ENCODE data around the gene MLST8.

The MLST8 gene

DNA sequence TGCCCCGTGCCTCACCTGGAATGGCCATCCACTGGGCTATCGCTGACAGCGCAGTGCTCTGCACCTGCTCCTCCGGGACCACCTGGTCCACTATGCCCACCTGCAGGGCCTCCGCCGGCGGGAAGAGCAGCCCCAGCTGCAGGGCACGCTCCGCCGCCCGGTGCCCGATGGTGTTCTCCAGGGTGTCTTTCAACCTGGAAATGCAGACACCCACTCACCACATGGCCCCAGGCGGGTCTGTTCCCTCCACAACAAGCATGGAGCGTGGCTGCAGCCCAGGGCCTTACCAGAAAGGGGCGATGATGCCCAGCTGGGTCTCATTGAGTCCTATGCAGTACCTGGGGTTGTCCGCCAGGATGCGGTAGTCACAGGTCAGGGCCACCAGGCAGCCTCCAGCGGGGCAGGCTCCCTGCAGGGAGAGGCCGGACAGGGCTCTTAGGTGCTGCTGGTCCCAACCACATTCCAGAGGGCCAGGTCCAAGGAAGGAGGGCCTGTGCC, 37.8 kb downstream of the MLST8 start:
- peaks cover 5% of the 10 kb centered on the region for H3K27me3 ChIP-seq (ENCODE audit: insufficient read depth, low read length)
- no peaks in the 10 kb centered on the region for H3K4me1 ChIP-seq (ENCODE audit: insufficient read depth, low read length)
- 94% methylated on average over 19 of the region's 19 CpGs for WGBS
- no peak overlapping the region for H3K4me3 ChIP-seq (ENCODE audit: low read length)
- H3K9me3 ChIP-seq (ENCODE audit: insufficient read depth, low read depth, low read length), result no peaks in the 10 kb centered on the region
- H3K9ac ChIP-seq (ENCODE audit: low read depth, low read length), result no peak overlapping the region
- no peak overlapping the region for H3K27ac ChIP-seq (ENCODE audit: low read depth, low read length)
- H3K36me3 ChIP-seq (ENCODE audit: insufficient read depth, low read length), result peaks cover 48% of the 10 kb centered on the region

DNA sequence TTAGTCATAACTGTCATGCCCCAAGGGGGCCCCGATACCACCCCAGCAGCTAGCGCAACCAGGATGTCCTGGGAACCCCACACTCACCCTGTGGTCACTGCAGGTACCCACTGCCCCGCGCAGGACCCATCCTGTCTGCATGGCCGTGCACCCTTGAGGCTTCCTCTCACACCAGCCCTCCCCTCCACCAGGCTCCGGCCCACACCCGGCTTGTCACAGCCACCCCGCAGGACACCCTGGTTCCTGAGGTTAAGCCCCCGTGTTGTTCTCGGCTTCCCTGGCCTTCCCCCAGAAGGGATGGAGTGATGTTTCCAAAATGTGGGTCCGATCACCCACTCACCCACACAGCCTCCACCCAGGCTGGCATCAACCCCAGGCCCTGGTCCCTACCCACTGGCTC, 38.5 kb downstream of the MLST8 start:
- Histone ChIP-seq H3K27me3 (ENCODE audit: insufficient read depth, low read length) (no peaks in the 10 kb centered on the region), H3K9me3 (ENCODE audit: insufficient read depth, low read depth, low read length) (no peaks in the 10 kb centered on the region), H3K4me1 (ENCODE audit: insufficient read depth, low read length) (no peaks in the 10 kb centered on the region), H3K36me3 (ENCODE audit: insufficient read depth, low read length) (peaks cover 53% of the 10 kb centered on the region), H3K9ac (ENCODE audit: low read depth, low read length) (no peak overlapping the region), H3K27ac (ENCODE audit: low read depth, low read length) (no peak overlapping the region), H3K4me3 (ENCODE audit: low read length) (no peak overlapping the region)
- 96% methylated on average over 11 of the region's 11 CpGs for WGBS

DNA sequence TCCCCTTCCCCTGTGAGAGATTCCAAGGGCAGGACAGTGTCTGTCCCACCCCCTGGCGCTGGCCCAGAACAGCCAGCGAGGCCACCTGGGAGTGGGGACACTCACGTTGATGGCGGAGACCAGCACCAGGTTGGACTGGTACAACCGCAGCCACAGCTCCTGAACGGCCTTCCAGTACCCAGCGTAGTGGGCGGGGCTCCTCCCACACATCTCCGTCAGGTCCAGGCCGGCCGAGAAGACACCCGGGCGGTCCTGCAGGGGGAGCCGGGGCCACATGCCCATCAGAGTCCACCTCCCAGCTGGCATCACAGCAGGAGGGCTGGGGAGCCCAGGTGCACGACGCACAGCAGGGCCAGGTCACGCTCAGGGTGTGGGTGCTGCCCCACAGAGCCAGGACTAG, 39.0 kb downstream of the MLST8 start:
- H3K4me3 ChIP-seq (ENCODE audit: low read length), result no peak overlapping the region
- H3K27me3 ChIP-seq (ENCODE audit: insufficient read depth, low read length), result no peaks in the 10 kb centered on the region
- H3K9me3 ChIP-seq (ENCODE audit: insufficient read depth, low read depth, low read length), result no peaks in the 10 kb centered on the region
- H3K27ac ChIP-seq (ENCODE audit: low read depth, low read length), result no peak overlapping the region
- 89% methylated on average over 17 of the region's 17 CpGs for WGBS
- no peaks in the 10 kb centered on the region for H3K4me1 ChIP-seq (ENCODE audit: insufficient read depth, low read length)
- H3K9ac ChIP-seq (ENCODE audit: low read depth, low read length), result no peak overlapping the region
- peaks cover 56% of the 10 kb centered on the region for H3K36me3 ChIP-seq (ENCODE audit: insufficient read depth, low read length)

DNA sequence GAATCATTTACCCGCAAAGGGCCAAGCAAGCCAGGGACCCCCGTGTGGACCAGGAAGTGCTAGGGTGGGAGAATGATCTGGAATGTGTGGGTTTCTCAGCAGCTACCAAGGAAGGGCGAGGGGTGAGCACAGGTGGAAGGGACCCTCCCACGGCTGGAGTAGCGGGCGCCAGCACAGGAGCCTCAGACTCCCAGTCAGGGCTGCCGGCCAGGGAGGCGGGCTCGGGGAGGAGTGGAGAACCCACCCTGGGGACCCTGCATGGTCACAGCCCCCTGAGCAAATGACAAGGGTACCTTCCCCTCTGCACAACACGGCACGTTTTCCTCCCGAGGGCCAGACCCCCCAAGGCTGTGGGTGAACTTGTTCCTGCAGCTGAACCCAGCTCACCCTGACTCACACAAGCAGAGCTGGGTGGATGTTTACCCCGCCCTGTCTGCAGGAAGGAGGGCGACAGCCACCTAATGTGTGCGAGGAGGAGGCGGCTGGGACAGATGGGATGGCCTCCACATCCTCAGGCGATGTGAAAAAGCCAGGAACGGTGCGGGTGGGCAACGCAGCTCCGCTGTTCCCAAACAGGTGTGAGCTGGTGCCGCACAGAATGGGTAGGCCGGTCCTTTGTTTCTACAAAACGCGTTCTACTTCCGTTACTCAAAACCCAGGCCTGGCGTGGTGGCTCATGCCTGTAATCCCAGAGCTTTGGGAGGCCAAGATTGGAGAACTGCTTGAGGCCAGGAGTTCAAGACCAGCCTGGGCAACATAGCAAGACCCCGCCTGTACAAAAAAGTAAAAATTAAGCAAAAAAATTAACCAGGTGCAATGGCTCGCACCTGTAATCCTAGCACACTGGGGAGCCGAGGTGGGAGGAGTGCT, 39.9 kb downstream of the MLST8 start:
- Histone ChIP-seq H3K36me3 (ENCODE audit: insufficient read depth, low read length) (peaks cover 57% of the 10 kb centered on the region), H3K27me3 (ENCODE audit: insufficient read depth, low read length) (no peaks in the 10 kb centered on the region), H3K4me1 (ENCODE audit: insufficient read depth, low read length) (no peaks in the 10 kb centered on the region), H3K4me3 (ENCODE audit: low read length) (no peak overlapping the region), H3K9me3 (ENCODE audit: insufficient read depth, low read depth, low read length) (no peaks in the 10 kb centered on the region), H3K27ac (ENCODE audit: low read depth, low read length) (no peak overlapping the region), H3K9ac (ENCODE audit: low read depth, low read length) (no peak overlapping the region)
- 96% methylated on average over 30 of the region's 30 CpGs for WGBS

DNA sequence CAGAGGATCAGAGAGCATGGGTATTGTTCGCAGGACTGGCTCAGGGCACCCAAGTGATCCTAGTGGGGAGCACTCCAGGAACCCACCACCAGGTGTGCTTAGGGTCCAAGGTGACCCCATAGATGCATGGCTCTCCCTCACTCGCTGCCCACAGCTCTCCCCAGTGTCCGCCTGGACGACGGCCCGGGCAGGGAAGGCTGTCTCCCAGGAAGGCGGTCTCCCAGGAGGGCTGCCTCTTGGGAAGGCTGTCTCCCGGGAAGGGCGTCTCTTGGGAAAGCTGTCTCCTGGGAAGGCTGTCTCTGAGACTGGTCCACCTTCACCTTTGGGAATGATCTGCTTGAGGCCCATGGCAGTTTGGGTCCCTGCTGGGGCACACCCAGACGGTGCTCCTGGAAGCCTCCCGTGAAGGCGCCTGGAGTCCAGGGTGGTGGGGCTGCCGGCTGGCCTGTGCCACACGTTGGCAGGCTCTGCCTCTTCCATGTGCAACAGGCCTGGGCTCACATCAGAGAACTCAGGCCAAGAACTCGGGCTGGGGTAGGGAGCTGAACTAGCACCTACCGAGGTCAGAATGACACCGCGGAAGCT, 41.1 kb downstream of the MLST8 start:
- H3K9me3 ChIP-seq (ENCODE audit: insufficient read depth, low read depth, low read length), result no peaks in the 10 kb centered on the region
- no peaks in the 10 kb centered on the region for H3K4me1 ChIP-seq (ENCODE audit: insufficient read depth, low read length)
- H3K9ac ChIP-seq (ENCODE audit: low read depth, low read length), result no peak overlapping the region
- no peaks in the 10 kb centered on the region for H3K27me3 ChIP-seq (ENCODE audit: insufficient read depth, low read length)
- H3K4me3 ChIP-seq (ENCODE audit: low read length), result no peak overlapping the region
- no peak overlapping the region for H3K27ac ChIP-seq (ENCODE audit: low read depth, low read length)
- H3K36me3 ChIP-seq (ENCODE audit: insufficient read depth, low read length), result peaks cover 57% of the 10 kb centered on the region
- 96% methylated on average over 18 of the region's 18 CpGs for WGBS

DNA sequence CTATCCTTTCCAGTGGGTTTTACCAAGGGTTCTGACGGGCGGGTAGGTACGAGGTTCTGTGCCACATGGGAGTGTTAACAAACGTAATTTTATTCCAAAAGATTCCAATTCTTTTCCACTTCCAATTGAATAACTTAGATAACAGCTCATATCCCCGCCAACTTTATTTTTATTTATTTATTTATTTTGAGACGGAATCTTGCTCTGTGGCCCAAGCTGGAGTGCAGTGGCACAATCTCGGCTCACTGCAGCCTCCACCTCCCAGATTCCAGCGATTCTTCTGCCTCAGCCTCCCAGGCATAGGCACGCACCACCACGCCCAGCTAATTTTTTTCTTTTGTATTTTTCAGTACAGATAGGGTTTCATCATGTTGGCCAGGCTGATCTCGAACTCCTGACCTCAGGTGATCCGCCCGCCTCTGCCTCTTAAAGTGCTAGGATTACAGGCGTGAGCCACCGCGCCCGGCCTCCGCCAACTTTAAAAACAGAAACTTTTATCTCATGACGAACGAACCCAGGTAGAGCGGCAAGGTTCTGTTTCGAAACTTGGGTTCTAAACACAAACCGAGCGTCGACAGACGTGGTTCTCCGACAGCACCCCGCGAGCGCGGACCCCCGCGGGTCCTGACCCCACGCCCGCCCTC, 45.5 kb downstream of the MLST8 start:
- peak overlapping the region; percentile 96 for H3K4me3 ChIP-seq (ENCODE audit: low read length)
- H3K9me3 ChIP-seq (ENCODE audit: insufficient read depth, low read depth, low read length), result no peaks in the 10 kb centered on the region
- peaks cover 55% of the 10 kb centered on the region for H3K36me3 ChIP-seq (ENCODE audit: insufficient read depth, low read length)
- H3K27me3 ChIP-seq (ENCODE audit: insufficient read depth, low read length), result no peaks in the 10 kb centered on the region
- H3K9ac ChIP-seq (ENCODE audit: low read depth, low read length), result peak overlapping the region; percentile 98
- peaks cover 7% of the 10 kb centered on the region; the same call in 1 of the 2 replicates for H3K4me1 ChIP-seq (ENCODE audit: insufficient read depth, low read length)
- 6% methylated on average over 34 of the region's 35 CpGs for WGBS
- H3K27ac ChIP-seq (ENCODE audit: low read depth, low read length), result peak overlapping the region; percentile 97

DNA sequence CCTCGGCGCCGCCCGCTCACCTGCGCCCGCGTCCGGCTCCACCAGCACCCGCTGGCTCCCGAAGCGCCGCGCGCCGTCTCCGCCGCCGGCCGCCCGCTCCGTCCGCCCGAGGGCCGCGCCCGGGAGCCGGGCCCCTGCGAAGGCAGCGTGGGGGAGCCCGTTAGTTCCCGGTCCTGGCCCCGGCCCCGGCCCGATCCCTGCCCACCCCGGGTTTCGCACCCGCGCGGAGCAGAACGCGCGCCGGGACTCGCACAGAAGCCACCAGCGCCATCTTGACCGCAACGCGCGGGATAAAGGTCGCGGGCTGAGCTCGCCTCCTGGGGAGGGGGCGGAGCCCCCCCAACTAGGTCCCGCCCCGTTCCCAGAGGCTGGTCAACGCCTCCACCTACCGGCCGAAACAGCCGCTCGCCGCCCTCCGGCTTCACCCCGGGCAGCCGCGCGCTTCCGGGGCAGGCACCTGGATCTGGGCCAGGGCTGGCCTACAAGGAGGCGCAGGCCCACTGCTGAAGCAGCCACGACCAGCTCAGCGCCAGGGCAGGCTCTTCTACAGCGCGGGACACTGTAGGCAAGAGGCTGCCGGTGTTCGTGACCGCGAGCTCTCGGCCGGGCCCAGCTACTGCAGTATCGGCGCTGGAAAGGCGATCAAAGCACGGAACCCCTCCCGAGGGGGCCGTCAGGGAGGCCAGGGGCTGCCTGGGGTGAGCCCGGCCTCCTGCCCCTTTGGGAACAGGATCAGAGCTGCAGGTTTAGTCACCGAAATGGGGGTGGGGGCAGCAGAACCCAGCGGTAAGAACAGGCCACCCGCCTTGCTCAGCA, 46.2 kb downstream of the MLST8 start, which contains the start of gene ECI1:
ECI1 (minus strand) TSS at position 292 of the 816 bp plus-strand sequence; CDS start at position 271, 21 bp downstream.
- Histone ChIP-seq H3K9ac (ENCODE audit: low read depth, low read length) (peak within 1 kb of the TSS; percentile 98), H3K36me3 (ENCODE audit: insufficient read depth, low read length) (peaks cover 55% of the 10 kb centered on the region), H3K9me3 (ENCODE audit: insufficient read depth, low read depth, low read length) (no peaks in the 10 kb centered on the region), H3K27ac (ENCODE audit: low read depth, low read length) (peak within 1 kb of the TSS; percentile 97), H3K4me1 (ENCODE audit: insufficient read depth, low read length) (peaks cover 7% of the 10 kb centered on the region; the same call in 1 of the 2 replicates), H3K27me3 (ENCODE audit: insufficient read depth, low read length) (no peaks in the 10 kb centered on the region), H3K4me3 (ENCODE audit: low read length) (peak within 1 kb of the TSS; percentile 96)
- WGBS, result 3% methylated on average over 88 of the region's 88 CpGs

DNA sequence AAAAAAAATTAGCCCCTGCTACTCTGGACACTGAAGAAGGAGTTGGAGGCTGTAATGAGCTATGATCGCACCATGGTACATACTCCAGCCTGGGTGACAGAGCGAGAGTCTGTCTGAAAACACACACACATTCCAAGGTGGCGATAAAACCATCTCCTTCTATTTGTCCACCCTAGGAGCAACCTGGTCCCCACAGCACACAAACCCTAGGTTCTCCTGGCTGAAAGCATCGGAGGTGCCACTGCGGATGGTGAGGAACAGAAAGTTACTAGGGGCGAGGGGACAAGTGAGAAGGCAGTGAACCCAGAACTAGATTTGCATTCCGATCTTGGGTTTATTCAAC, 47.5 kb downstream of the MLST8 start:
- 97% methylated on average over 7 of the region's 7 CpGs for WGBS
- Histone ChIP-seq H3K9ac (ENCODE audit: low read depth, low read length) (no peak overlapping the region), H3K4me3 (ENCODE audit: low read length) (no peak overlapping the region), H3K27ac (ENCODE audit: low read depth, low read length) (no peak overlapping the region), H3K4me1 (ENCODE audit: insufficient read depth, low read length) (peaks cover 7% of the 10 kb centered on the region; the same call in 1 of the 2 replicates), H3K9me3 (ENCODE audit: insufficient read depth, low read depth, low read length) (no peaks in the 10 kb centered on the region), H3K36me3 (ENCODE audit: insufficient read depth, low read length) (peaks cover 61% of the 10 kb centered on the region), H3K27me3 (ENCODE audit: insufficient read depth, low read length) (no peaks in the 10 kb centered on the region)

DNA sequence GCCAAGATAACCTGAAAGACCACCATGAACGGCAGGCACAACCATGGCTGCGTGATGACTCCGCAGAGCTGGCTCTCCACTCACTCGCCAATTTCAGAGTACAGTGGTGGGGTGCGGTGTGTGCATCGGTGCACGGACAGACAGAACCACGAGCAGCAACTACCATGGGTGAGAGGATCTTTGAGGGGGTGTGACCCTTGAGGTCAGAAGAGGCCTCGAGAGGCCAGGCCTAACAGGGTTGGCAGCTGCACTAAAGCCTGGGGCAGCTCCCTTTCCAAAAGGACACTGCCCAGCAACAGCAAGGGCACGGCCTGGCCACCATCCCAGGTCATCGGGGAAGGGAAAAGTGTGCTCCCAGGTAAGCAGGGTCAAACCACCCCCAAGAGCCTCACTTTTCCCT, 48.0 kb downstream of the MLST8 start:
- Histone ChIP-seq H3K27ac (ENCODE audit: low read depth, low read length) (no peak overlapping the region), H3K36me3 (ENCODE audit: insufficient read depth, low read length) (peaks cover 66% of the 10 kb centered on the region), H3K27me3 (ENCODE audit: insufficient read depth, low read length) (no peaks in the 10 kb centered on the region), H3K9ac (ENCODE audit: low read depth, low read length) (no peak overlapping the region), H3K4me1 (ENCODE audit: insufficient read depth, low read length) (peaks cover 7% of the 10 kb centered on the region; the same call in 1 of the 2 replicates), H3K9me3 (ENCODE audit: insufficient read depth, low read depth, low read length) (no peaks in the 10 kb centered on the region), H3K4me3 (ENCODE audit: low read length) (no peak overlapping the region)
- WGBS, result 97% methylated on average over 11 of the region's 11 CpGs

DNA sequence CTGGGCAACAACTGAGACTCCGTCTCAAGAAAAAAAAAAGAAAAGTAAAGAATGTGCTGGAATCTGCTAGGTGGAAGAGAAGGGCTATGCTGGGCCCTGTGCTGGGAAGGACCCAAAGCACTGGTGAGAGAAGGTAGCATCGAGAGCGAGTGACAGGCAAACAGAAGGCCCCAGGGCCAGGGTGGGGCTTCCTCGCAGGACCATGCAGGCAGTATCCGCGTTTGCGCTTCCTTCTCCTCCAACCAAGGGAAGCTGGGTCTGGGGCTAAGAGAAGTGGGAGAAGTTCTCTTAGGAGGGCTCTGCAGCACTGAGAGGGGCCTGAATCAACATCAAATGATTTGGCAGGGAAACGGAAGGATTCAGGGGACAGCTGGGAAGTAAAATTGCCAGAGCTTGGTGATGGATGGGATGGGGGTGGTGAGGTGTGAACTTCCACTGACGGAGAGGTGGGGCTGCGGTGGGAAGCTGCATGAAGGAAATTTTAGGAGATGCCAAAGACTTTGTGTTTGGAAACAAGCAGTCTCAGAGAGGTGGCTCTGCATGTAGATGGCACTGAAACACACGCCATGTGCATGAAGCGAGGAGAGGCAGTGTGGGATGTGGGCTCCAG, 51.4 kb downstream of the MLST8 start:
- Histone ChIP-seq H3K9ac (ENCODE audit: low read depth, low read length) (no peak overlapping the region), H3K9me3 (ENCODE audit: insufficient read depth, low read depth, low read length) (no peaks in the 10 kb centered on the region), H3K36me3 (ENCODE audit: insufficient read depth, low read length) (peaks cover 89% of the 10 kb centered on the region), H3K4me1 (ENCODE audit: insufficient read depth, low read length) (peaks cover 7% of the 10 kb centered on the region; the same call in 1 of the 2 replicates), H3K27me3 (ENCODE audit: insufficient read depth, low read length) (no peaks in the 10 kb centered on the region), H3K27ac (ENCODE audit: low read depth, low read length) (no peak overlapping the region), H3K4me3 (ENCODE audit: low read length) (no peak overlapping the region)
- 97% methylated on average over 12 of the region's 12 CpGs for WGBS
